Neural cell (in vitro differentiated cells): ENCODE data around the gene EYA4. TPM values are rescaled to one million over a fixed set of nuclear protein-coding genes. Genes with fewer than 3 reads are reported as not detected.

ENCODE experiments used
- H2AFZ ChIP-seq: fragments of 200-600, 300-800 bp; sonication (generic), shearing (Covaris generic); 2 replicates; pipeline ENCODE4 v1.6.0; 2014; ENCODE audit warnings: low read depth, mild to moderate bottlenecking, antibody characterized with exemption, low read length, moderate library complexity
- H3F3A ChIP-seq: fragments of 200-600 bp; shearing (Covaris generic); 2 replicates; pipeline ENCODE4 v1.6.1; 2016; ENCODE audit warnings: mild to moderate bottlenecking, moderate library complexity, mixed read lengths, antibody characterized with exemption, low read length; ENCODE audit not compliant: insufficient read depth, poor library complexity, severe bottlenecking
- H3K27ac ChIP-seq: fragments of 200-600, 300-800 bp; sonication (generic), shearing (Covaris generic); 2 replicates; pipeline ENCODE4 v1.5.1; 2014; ENCODE audit warnings: mild to moderate bottlenecking, low read length, moderate library complexity
- H3K27me3 ChIP-seq: fragments of 300-800, 200-600 bp; sonication (generic), shearing (Covaris generic); 2 replicates; pipeline ENCODE4 v1.6.0; 2014; ENCODE audit warnings: mild to moderate bottlenecking, low read depth, low read length, moderate library complexity; ENCODE audit not compliant: insufficient read depth
- H3K36me3 ChIP-seq: fragments of 300-800, 200-600 bp; sonication (generic), shearing (Covaris generic); 2 replicates; pipeline ENCODE4 v1.5.1; 2014; ENCODE audit warnings: mild to moderate bottlenecking, antibody characterized with exemption, low read length, moderate library complexity; ENCODE audit not compliant: insufficient read depth
- H3K4me2 ChIP-seq: fragments of 300-800, 200-600 bp; sonication (generic), shearing (Covaris generic); 2 replicates; pipeline ENCODE4 v1.6.0; 2014; ENCODE audit warnings: mild to moderate bottlenecking, low read length
- H3K4me3 ChIP-seq: fragments of 300-800, 200-600 bp; sonication (generic), shearing (Covaris generic); 2 replicates; pipeline ENCODE4 v1.5.1; 2014; ENCODE audit warnings: mild to moderate bottlenecking, low read length, moderate library complexity
- H3K79me2 ChIP-seq: fragments of 200-600 bp; shearing (Covaris generic); replicated peaks from 2 replicates; pipeline ENCODE4 v1.6.0; 2014; ENCODE audit warnings: mild to moderate bottlenecking, low read length, moderate library complexity; ENCODE audit not compliant: insufficient read depth
- H3K9ac ChIP-seq: fragments of 300-800, 200-600 bp; sonication (generic), shearing (Covaris generic); 2 replicates; pipeline ENCODE4 v1.6.1; 2016; ENCODE audit warnings: mild to moderate bottlenecking, low read length, mixed read lengths
- H3K9me2 ChIP-seq: fragments of 200-600 bp; shearing (Covaris generic); 2 replicates; pipeline ENCODE4 v1.6.1; 2016; ENCODE audit warnings: mild to moderate bottlenecking, low read length, mixed read lengths; ENCODE audit not compliant: insufficient read depth
- H3K9me3 ChIP-seq: fragments of 200-600, 300-800 bp; sonication (generic), shearing (Covaris generic); 2 replicates; pipeline ENCODE4 v1.6.1; 2016; ENCODE audit warnings: mild to moderate bottlenecking, mixed run types, low read length, moderate library complexity, mixed read lengths
- H4K20me1 ChIP-seq: fragments of 200-600 bp; shearing (Covaris generic); 2 replicates; pipeline ENCODE4 v1.6.1; 2016; ENCODE audit warnings: mild to moderate bottlenecking, mixed run types; ENCODE audit not compliant: insufficient read depth
- CTCF ChIP-seq: fragments of 450-650 bp; IDR thresholded peaks from 2 replicates; pipeline ENCODE4 v1.5.1; 2014; ENCODE audit warnings: antibody characterized with exemption, mild to moderate bottlenecking, moderate library complexity; ENCODE audit not compliant: poor library complexity, severe bottlenecking
- EP300 ChIP-seq: fragments of 450-650 bp; conservative IDR thresholded peaks from 2 replicates; pipeline ENCODE4 v1.6.1; 2014; ENCODE audit warnings: antibody characterized with exemption, mild to moderate bottlenecking, moderate library complexity; ENCODE audit not compliant: poor library complexity, severe bottlenecking
- EZH2 ChIP-seq: fragments of 200-600, 300-800 bp; shearing (Covaris generic), sonication (generic); IDR thresholded peaks from 2 replicates; pipeline ENCODE4 v1.6.1; 2014; ENCODE audit warnings: antibody characterized with exemption, low read length, borderline replicate concordance, mild to moderate bottlenecking; ENCODE audit not compliant: insufficient read depth, poor library complexity, severe bottlenecking
- MXI1 ChIP-seq: fragments of 450-650 bp; conservative IDR thresholded peaks from 2 replicates; pipeline ENCODE4 v1.6.1; 2014; ENCODE audit warnings: antibody characterized with exemption, mild to moderate bottlenecking; ENCODE audit not compliant: poor library complexity, severe bottlenecking
- POLR2AphosphoS5 ChIP-seq: IDR thresholded peaks from 2 replicates; pipeline ENCODE4 v1.6.1; 2012
- RAD21 ChIP-seq: fragments of 450-650 bp; conservative IDR thresholded peaks from 2 replicates; pipeline ENCODE4 v1.6.1; 2014; ENCODE audit warnings: antibody characterized with exemption, mild to moderate bottlenecking, moderate library complexity
- REST ChIP-seq: IDR thresholded peaks from 2 replicates; pipeline ENCODE4 v1.6.1; 2012; ENCODE audit warnings: borderline replicate concordance
- SMC3 ChIP-seq: fragments of 450-650 bp; conservative IDR thresholded peaks from 2 replicates; pipeline ENCODE4 v1.6.1; 2014; ENCODE audit warnings: antibody characterized with exemption, mild to moderate bottlenecking, moderate library complexity; ENCODE audit not compliant: poor library complexity
- TAF1 ChIP-seq: IDR thresholded peaks from 2 replicates; pipeline ENCODE4 v1.6.1; 2012; ENCODE audit warnings: low read depth
- polyA plus RNA-seq: library from polyadenylated mRNA; depleted of rRNA; stranded (reverse); fragments of >200 nt; gene quantifications from 2 replicates; pipeline ENCODE4 v1.2.3, GENCODE V29; 2014

The EYA4 gene
- polyA plus RNA-seq, 1 donor from 2014 or later: 2.6 TPM

GRCh38 chr6:133214267-133214666 lies 26.9 kb upstream of the EYA4 start:
- H3F3A ChIP-seq: no peaks in the 10 kb centered on the region
- H3K36me3 ChIP-seq: no peaks in the 10 kb centered on the region
- H4K20me1 ChIP-seq: no peaks in the 10 kb centered on the region
- H3K27me3 ChIP-seq: no peaks in the 10 kb centered on the region
- H3K27ac ChIP-seq: no peak overlapping the region
- no peaks in the 10 kb centered on the region for H3K9me3 ChIP-seq
- no peaks in the 10 kb centered on the region for H3K9me2 ChIP-seq
- H3K4me2 ChIP-seq: no peak overlapping the region
- H3K4me3 ChIP-seq: no peak overlapping the region
- H3K9ac ChIP-seq: no peak overlapping the region
- TF ChIP-seq EP300 (no peak), RAD21 (no peak), SMC3 (no peak), POLR2AphosphoS5 (no peak), EZH2 (no peak), CTCF (no peak), MXI1 (no peak), TAF1 (no peak), REST (no peak)
- no peak overlapping the region for H2AFZ ChIP-seq
- H3K79me2 ChIP-seq: no peaks in the 10 kb centered on the region

- no peak for TF ChIP-seq TAF1
- no peak for TF ChIP-seq REST
- no peak for TF ChIP-seq EP300
- no peak for TF ChIP-seq SMC3
- no peak for TF ChIP-seq MXI1
- Histone ChIP-seq H2AFZ (no peak overlapping the region), H3K4me3 (no peak overlapping the region), H3K36me3 (no peaks in the 10 kb centered on the region), H3K27ac (no peak overlapping the region), H3K27me3 (no peaks in the 10 kb centered on the region), H4K20me1 (no peaks in the 10 kb centered on the region), H3K9me2 (no peaks in the 10 kb centered on the region), H3K4me2 (no peak overlapping the region), H3K9me3 (no peaks in the 10 kb centered on the region), H3F3A (no peaks in the 10 kb centered on the region), H3K79me2 (no peaks in the 10 kb centered on the region), H3K9ac (no peak overlapping the region)
Measured at GRCh38 chr6:133218852-133219251, 22.3 kb upstream of the EYA4 start.
